Epithelial cell of proximal tubule (primary cell): ENCODE results near the gene THRB. TPM values are rescaled to one million over a fixed set of nuclear protein-coding genes. Genes with fewer than 3 reads are reported as not detected.

ENCODE experiments used
- DNase-seq: peaks from one replicate; pipeline ENCODE4 v3.0.0-alpha.2; 2011; ENCODE audit warnings: low read depth
- H3K4me3 ChIP-seq: 2 replicates; pipeline ENCODE4 v1.5.1; 2011; ENCODE audit warnings: low read depth, mild to moderate bottlenecking, low read length
- total RNA-seq: library from RNA; depleted of rRNA; stranded (reverse); fragments of >200 nt; gene quantifications from 2 replicates; pipeline ENCODE4 v1.2.3, GENCODE V29; 2015
- TF ChIP-seq, protein P1 (sequence below): conservative IDR thresholded peaks from 2 replicates; pipeline ENCODE4 v1.5.1; 2012; ENCODE audit warnings: low read depth, mild to moderate bottlenecking, low read length

Gene THRB
- total RNA-seq, 1 donor from 2014 or later: 2.1 TPM

DNA sequence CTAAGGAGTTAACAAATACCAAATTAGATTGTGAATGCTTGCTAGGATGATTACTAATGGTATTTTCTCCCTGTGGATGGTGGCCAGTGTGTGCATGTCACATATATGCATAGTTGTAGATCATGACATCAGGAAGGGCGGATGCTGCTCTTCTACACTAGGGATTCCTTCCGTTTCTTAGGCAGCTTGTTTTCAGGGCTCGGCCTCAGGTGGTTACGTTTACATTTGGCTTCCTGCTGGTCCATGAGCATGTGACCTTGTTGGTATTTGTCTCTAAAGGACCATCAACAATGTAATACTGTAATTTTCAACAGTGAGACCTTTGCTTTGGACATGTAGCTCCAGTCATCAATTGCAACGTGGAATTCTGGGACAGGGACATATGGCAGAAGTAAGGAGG, 328.1 kb downstream of the THRB start:
- no peak for DNase-seq
- TF ChIP-seq, protein P1, sequence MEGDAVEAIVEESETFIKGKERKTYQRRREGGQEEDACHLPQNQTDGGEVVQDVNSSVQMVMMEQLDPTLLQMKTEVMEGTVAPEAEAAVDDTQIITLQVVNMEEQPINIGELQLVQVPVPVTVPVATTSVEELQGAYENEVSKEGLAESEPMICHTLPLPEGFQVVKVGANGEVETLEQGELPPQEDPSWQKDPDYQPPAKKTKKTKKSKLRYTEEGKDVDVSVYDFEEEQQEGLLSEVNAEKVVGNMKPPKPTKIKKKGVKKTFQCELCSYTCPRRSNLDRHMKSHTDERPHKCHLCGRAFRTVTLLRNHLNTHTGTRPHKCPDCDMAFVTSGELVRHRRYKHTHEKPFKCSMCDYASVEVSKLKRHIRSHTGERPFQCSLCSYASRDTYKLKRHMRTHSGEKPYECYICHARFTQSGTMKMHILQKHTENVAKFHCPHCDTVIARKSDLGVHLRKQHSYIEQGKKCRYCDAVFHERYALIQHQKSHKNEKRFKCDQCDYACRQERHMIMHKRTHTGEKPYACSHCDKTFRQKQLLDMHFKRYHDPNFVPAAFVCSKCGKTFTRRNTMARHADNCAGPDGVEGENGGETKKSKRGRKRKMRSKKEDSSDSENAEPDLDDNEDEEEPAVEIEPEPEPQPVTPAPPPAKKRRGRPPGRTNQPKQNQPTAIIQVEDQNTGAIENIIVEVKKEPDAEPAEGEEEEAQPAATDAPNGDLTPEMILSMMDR: no peak

DNA sequence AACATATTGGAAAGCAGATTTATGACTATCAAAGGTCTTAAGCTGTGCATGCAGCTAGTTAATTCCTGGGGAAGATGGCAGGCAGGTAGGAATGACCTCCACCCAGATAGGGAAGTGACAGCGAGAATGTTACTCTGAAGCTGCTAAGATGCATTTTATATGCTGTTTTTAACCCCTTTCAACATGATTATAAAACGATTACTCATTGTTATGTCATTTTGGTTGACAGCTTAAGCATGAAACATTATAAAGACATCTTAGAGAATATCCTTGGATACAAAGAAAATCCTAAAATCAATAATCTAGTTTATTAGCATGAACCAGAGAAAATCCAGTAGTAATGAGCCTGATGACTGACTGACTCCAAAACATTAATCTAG, 329.1 kb downstream of the THRB start:
- DNase-seq: no peak
- TF ChIP-seq, protein P1: no peak
- no peak overlapping the region for H3K4me3 ChIP-seq

More for the DNA sequence above, 328.1 kb downstream of the THRB start:
- no peak overlapping the region for H3K4me3 ChIP-seq

DNA sequence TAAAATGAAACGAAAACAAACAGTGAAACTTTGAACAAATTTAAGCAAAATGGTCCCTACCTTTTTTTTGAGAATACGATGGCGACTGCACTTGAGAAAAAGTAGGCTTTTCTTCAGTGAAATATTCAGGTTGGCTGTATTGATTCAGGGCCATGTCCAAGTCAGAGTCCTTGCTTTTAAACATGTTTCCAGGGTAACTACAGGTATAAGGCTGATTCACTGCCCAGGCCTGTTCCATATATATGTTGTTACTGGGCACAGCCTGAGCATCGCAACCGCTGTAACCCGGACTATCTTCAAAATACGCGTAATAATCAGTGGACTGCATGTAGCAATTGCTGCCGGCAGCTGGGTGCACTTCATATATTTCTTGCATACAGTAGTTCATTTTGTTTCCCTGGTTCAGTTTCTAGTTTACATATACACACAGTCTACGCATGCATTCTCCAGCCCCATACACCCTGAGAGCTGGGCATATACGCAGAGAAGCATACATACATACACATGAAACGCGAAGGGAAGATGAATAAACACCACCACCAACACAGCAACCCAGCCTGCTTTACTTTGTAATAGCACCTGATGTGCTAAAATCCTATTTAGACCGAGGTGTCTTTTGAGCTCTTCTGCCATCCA, 329.6 kb downstream of the THRB start:
- H3K4me3 ChIP-seq: no peak overlapping the region

DNA sequence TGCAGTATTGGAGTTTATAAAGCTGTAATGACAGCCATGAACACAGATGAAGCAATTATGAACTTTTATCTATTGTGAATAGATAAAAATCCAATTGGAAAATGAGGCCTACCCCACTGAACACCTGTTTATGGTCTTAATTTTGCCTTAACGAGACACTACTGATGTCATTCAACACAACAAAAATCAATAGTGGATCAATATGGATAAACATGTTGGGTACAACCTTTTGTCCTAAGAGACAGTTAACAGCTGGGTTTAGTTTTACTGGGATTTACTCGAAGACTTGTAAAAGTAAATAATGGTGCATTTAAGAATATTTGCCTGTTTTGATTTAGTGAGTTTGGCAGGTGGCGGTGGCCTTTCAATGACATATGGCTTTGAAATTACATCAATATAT, 331.7 kb downstream of the THRB start:
- DNase-seq: no peak
- H3K4me3 ChIP-seq: no peak overlapping the region
- TF ChIP-seq, protein P1: no peak

More for the DNA sequence above, 329.6 kb downstream of the THRB start:
- DNase-seq: no peak
- TF ChIP-seq, protein P1: no peak

DNA sequence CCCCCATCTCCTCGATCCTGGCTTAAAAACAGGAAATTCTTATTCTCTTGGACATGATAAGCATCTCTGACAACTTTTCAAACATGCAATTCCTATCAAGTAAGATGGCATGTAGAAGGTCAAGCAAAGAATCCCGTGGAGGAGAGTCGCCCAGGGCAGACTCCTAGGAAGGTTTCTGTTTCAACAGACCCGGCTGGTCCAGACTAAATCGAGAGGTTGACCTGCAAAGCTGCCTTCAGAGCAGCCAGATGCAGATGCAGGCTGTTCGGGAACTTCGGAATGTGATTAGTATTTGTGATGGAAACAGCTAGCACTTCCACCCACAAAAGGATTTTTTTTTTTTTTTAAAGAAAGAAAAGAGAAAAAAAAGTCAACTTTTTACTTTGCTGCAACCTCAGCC, 332.8 kb downstream of the THRB start:
- no peak overlapping the region for H3K4me3 ChIP-seq
- TF ChIP-seq, protein P1: no peak
- DNase-seq: no peak

DNA sequence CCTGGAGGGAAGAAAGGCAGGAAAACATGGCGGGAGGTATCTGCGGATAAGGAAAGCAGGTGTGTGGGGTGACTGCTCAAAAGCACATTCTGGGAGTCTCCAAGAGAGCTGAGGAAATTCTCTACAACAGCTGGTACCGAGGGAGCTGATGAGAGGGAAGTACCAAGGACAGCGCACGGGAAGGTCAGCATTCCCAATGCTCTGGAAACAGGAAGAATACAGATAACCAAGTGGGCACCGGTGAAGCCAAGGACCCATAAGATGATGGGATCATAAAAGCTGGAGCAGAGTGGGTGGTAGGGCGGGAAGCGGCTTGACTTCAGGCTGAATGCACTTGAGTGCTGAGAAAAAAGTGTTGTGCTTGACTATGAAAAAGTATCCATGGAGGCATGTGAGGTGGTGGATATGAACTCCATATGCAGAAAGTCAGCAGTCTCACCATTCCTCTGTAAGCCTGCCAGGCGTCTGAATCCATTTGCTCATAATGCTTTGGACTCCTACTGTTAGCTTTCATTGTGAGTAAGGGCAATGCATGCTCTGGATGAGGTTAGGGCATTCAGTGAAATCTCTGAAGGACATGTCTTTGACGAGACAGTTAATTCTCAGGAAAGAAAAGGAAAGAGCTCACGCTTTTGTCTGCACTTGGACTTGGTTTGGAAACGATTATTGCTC, 334.1 kb downstream of the THRB start:
- DNase-seq: no peak

More for the DNA sequence above, 334.1 kb downstream of the THRB start:
- TF ChIP-seq, protein P1: no peak
- H3K4me3 ChIP-seq: no peak overlapping the region
